HepG2 (cell line): Measurements from ENCODE around the gene SIK3. TPM values are rescaled to one million over a fixed set of nuclear protein-coding genes. Genes with fewer than 3 reads are reported as not detected.
A peak's percentile ranks its signal among the peaks of the same experiment; 100 is the strongest.

Source experiments
- HDAC1 ChIP-seq: sonication (generic); formaldehyde crosslinking; IDR thresholded peaks from 2 replicates; pipeline ENCODE4 v1.5.1; 2020; ENCODE audit warnings: mild to moderate bottlenecking, missing genetic modification reagents
- MBNL3 ChIP-seq: fragments of 250-450 bp; sonication (Bioruptor Pico); conservative IDR thresholded peaks from 2 replicates; pipeline ENCODE4 v1.8.0; 2022; ENCODE audit warnings: mild to moderate bottlenecking, inconsistent platforms
- PAXIP1 ChIP-seq: sonication (generic); formaldehyde crosslinking; conservative IDR thresholded peaks from 2 replicates; pipeline ENCODE4 v1.4.0; 2020; ENCODE audit warnings: mild to moderate bottlenecking, missing genetic modification reagents, moderate library complexity
- PHF21A ChIP-seq: sonication (generic); formaldehyde crosslinking; IDR thresholded peaks from 2 replicates; pipeline ENCODE4 v1.5.0; 2020; ENCODE audit warnings: mild to moderate bottlenecking, missing genetic modification reagents
- SNRNP70 ChIP-seq: fragments of 200-400 bp; formaldehyde crosslinking; IDR thresholded peaks from 2 replicates; pipeline ENCODE4 v1.6.1; 2017; ENCODE audit warnings: mild to moderate bottlenecking, low read depth, low read length, moderate library complexity
- THAP7 ChIP-seq: sonication (generic); formaldehyde crosslinking; IDR thresholded peaks from 2 replicates; pipeline ENCODE4 v1.8.1; 2023; ENCODE audit warnings: mild to moderate bottlenecking, missing genetic modification reagents
- ZBTB2 ChIP-seq: sonication (generic); formaldehyde crosslinking; IDR thresholded peaks from 2 replicates; pipeline ENCODE4 v1.8.0; 2022; ENCODE audit warnings: low read depth, missing genetic modification reagents
- ZNF318 ChIP-seq: sonication (generic); formaldehyde crosslinking; IDR thresholded peaks from 2 replicates; pipeline ENCODE4 v1.4.0; 2020; ENCODE audit warnings: mild to moderate bottlenecking, missing genetic modification reagents
- ZNF605 ChIP-seq: sonication (generic); formaldehyde crosslinking; IDR thresholded peaks from 2 replicates; pipeline ENCODE4 v1.8.0; 2022; ENCODE audit warnings: mild to moderate bottlenecking, missing genetic modification reagents
- ZNF607 ChIP-seq: sonication (generic); formaldehyde crosslinking; IDR thresholded peaks from 2 replicates; pipeline ENCODE4 v1.5.1; 2020; ENCODE audit warnings: missing genetic modification reagents, mild to moderate bottlenecking, borderline replicate concordance
- ZNF691 ChIP-seq: sonication (generic); formaldehyde crosslinking; IDR thresholded peaks from 2 replicates; pipeline ENCODE4 v1.4.0; 2020; ENCODE audit warnings: missing genetic modification reagents, low read depth, mild to moderate bottlenecking, borderline replicate concordance
- ZSCAN20 ChIP-seq: sonication (generic); formaldehyde crosslinking; IDR thresholded peaks from 2 replicates; pipeline ENCODE4 v1.4.0; 2020; ENCODE audit warnings: missing genetic modification reagents, mild to moderate bottlenecking, borderline replicate concordance
- polyA plus RNA-seq, 8 experiments: library from polyadenylated mRNA; depleted of rRNA in 3 of 8; stranded (reverse) in 7 of 8; unstranded in 1 of 8; fragments of >200 nt; fragmentation: Illumina TruSeq in 4 of 8; extraction: Trizol in 4 of 8; gene quantifications; 2 replicates each; pipeline versions ENCODE4 v1.2.1 to v1.2.3, GENCODE V29; 2011 to 2016; ENCODE audit warnings: low read depth in 4 of 8, missing spikeins in 1 of 8, mixed read lengths in 1 of 8; ENCODE audit not compliant: insufficient read depth in 1 of 8
- total RNA-seq, 5 experiments: library from RNA; depleted of rRNA; stranded (reverse); fragments of >200 nt; fragmentation: Illumina TruSeq; extraction: Trizol; gene quantifications; 2 replicates each; pipeline ENCODE4 v1.2.3, GENCODE V29; 2016; ENCODE audit warnings: low read depth in 1 of 5

Gene SIK3
- total and polyA plus RNA-seq, 2 of the 13 experiments (the other 11 are each of a cell fraction or from before 2014, with no cell fraction given) = 5.7 to 9.8 TPM

GRCh38 chr11:116828632-116829524, 269.4 kb downstream of the SIK3 start (continued):
- 0 out of 2 replicates have a peak, but pooled peaks have one; percentile 65 for TF ChIP-seq ZNF318 (CRISPR knock-in tag)
- no peak for TF ChIP-seq MBNL3 (CRISPR knock-in tag)
- no peak; the same call in 1 of the 2 replicates for TF ChIP-seq PHF21A
- TF ChIP-seq ZNF605 (CRISPR knock-in tag) = no peak; the same call in none of the 2 replicates
- TF ChIP-seq PAXIP1 (CRISPR knock-in tag) = peak; percentile 97
- TF ChIP-seq THAP7 (CRISPR knock-in tag) = 0 out of 2 replicates have a peak, but pooled peaks have one; percentile 57
- TF ChIP-seq HDAC1 (CRISPR knock-in tag) = peak; percentile 90
- peak; percentile 66; the same call in 1 of the 2 replicates for TF ChIP-seq ZNF607 (CRISPR knock-in tag)
- TF ChIP-seq SNRNP70 = no peak
- TF ChIP-seq ZSCAN20 (CRISPR knock-in tag) = no peak
- TF ChIP-seq ZBTB2 = no peak
- peak; percentile 65 for TF ChIP-seq ZNF691
